HG03095 (cell line): ENCODE data around the gene STUM.

Source experiments
- ATAC-seq: cut with Tn5 transposase; IDR thresholded peaks from one replicate; pipeline ENCODE4 v1.9.1; 2021; ENCODE audit warnings: moderate library complexity; ENCODE audit not compliant: unreplicated experiment

The STUM gene

GRCh38 chr1:226624526-226624925, 76.0 kb downstream of the STUM start:
- ATAC-seq: no peak

GRCh38 chr1:226625326-226625725, 76.8 kb downstream of the STUM start:
- no peak for ATAC-seq

- ATAC-seq: peak; percentile 22
Observed at GRCh38 chr1:226625832-226626576, 77.4 kb downstream of the STUM start.

- ATAC-seq: peak; percentile 60
Observed at GRCh38 chr1:226626577-226626956, 78.0 kb downstream of the STUM start.

GRCh38 chr1:226627050-226627755, 78.6 kb downstream of the STUM start:
- ATAC-seq: no peak

GRCh38 chr1:226627924-226628611, 79.5 kb downstream of the STUM start:
- ATAC-seq: no peak

- no peak for ATAC-seq
Observed at GRCh38 chr1:226628612-226629155, 80.1 kb downstream of the STUM start.

GRCh38 chr1:226629210-226629895, 80.8 kb downstream of the STUM start:
- no peak for ATAC-seq

GRCh38 chr1:226629896-226630550, 81.5 kb downstream of the STUM start:
- no peak for ATAC-seq

GRCh38 chr1:226630592-226630991, 82.0 kb downstream of the STUM start:
- no peak for ATAC-seq

GRCh38 chr1:226631229-226632000, 82.9 kb downstream of the STUM start:
- no peak for ATAC-seq

- ATAC-seq: no peak
Observed at GRCh38 chr1:226632169-226632879, 83.8 kb downstream of the STUM start.

- ATAC-seq: no peak
Observed at GRCh38 chr1:226632922-226633351, 84.4 kb downstream of the STUM start.

GRCh38 chr1:226633541-226634165, 85.1 kb downstream of the STUM start:
- ATAC-seq: peak; percentile 16

- ATAC-seq: peak; percentile 75
Observed at GRCh38 chr1:226634166-226634588, 85.6 kb downstream of the STUM start.

- ATAC-seq: no peak
Observed at GRCh38 chr1:226634611-226635246, 86.2 kb downstream of the STUM start.

GRCh38 chr1:226635456-226635941, 86.9 kb downstream of the STUM start:
- no peak for ATAC-seq

- no peak for ATAC-seq
Observed at GRCh38 chr1:226636847-226637096, 88.2 kb downstream of the STUM start.
